EH (cell line): Measurements from ENCODE around the gene RUBCNL.
A peak's percentile ranks its signal among the peaks of the same experiment; 100 is the strongest.

Experiments
- DNase-seq: peaks from one replicate; pipeline ENCODE4 v3.0.0-alpha.2; 2015; ENCODE audit warnings: low read depth

Gene RUBCNL

GRCh38 chr13:46341112-46341711 lies 45.8 kb downstream of the RUBCNL start:
- DNase-seq = peak; percentile 81

- DNase-seq = no peak
These were observed 46.4 kb downstream of the RUBCNL start for GRCh38 chr13:46340631-46341111.

GRCh38 chr13:46340011-46340410 lies 47.0 kb downstream of the RUBCNL start:
- DNase-seq = no peak

GRCh38 chr13:46339035-46339666 lies 47.9 kb downstream of the RUBCNL start:
- peak; percentile 61 for DNase-seq

GRCh38 chr13:46337700-46338099 lies 49.4 kb downstream of the RUBCNL start:
- DNase-seq = no peak

GRCh38 chr13:46334035-46334822 lies 52.8 kb downstream of the RUBCNL start:
- no peak for DNase-seq

- DNase-seq = no peak
These were observed 54.3 kb downstream of the RUBCNL start for GRCh38 chr13:46332772-46333171.

- DNase-seq = no peak
These were observed 57.4 kb downstream of the RUBCNL start for GRCh38 chr13:46329624-46330023.

GRCh38 chr13:46327246-46327645 lies 59.8 kb downstream of the RUBCNL start:
- DNase-seq = no peak

- peak; percentile 19 for DNase-seq
These were observed 62.1 kb downstream of the RUBCNL start for GRCh38 chr13:46324976-46325375.

- peak; percentile 66 for DNase-seq
These were observed 65.4 kb downstream of the RUBCNL start for GRCh38 chr13:46321494-46322225.

GRCh38 chr13:46320821-46321220 lies 66.2 kb downstream of the RUBCNL start:
- DNase-seq = no peak

GRCh38 chr13:46320406-46320805 lies 66.6 kb downstream of the RUBCNL start:
- DNase-seq = no peak

- no peak for DNase-seq
These were observed 68.1 kb downstream of the RUBCNL start for GRCh38 chr13:46318986-46319385.

GRCh38 chr13:46317120-46317519 lies 69.9 kb downstream of the RUBCNL start:
- DNase-seq = peak; percentile 29

GRCh38 chr13:46315491-46316075 lies 71.5 kb downstream of the RUBCNL start:
- no peak for DNase-seq

GRCh38 chr13:46315036-46315435 lies 72.0 kb downstream of the RUBCNL start:
- DNase-seq = no peak

GRCh38 chr13:46314587-46314986 lies 72.5 kb downstream of the RUBCNL start:
- DNase-seq = no peak

GRCh38 chr13:46313432-46314257 lies 73.4 kb downstream of the RUBCNL start:
- DNase-seq = no peak

- DNase-seq = no peak
These were observed 74.0 kb downstream of the RUBCNL start for GRCh38 chr13:46313024-46313423.

- DNase-seq = no peak
These were observed 75.8 kb downstream of the RUBCNL start for GRCh38 chr13:46311217-46311616.
